Sigmoid colon (tissue), 4 donors: ENCODE data around the gene WWC1.

Experiments
- CTCF ChIP-seq, 4 experiments: fragments of 450-650 bp in 3 of 4; fragments of 200-600 bp in 1 of 4; IDR thresholded peaks; one replicate each; pipeline ENCODE4 v1.5.1; 2016 to 2019; ENCODE audit warnings: antibody characterized with exemption in 4 of 4, mild to moderate bottlenecking in 3 of 4, moderate library complexity in 2 of 4
- POLR2A ChIP-seq, 2 donors: fragments of 450-650 bp; IDR thresholded peaks; one replicate each; pipeline ENCODE4 v1.6.1; 2016; ENCODE audit warnings: antibody characterized with exemption in 2 of 2, mild to moderate bottlenecking in 2 of 2, moderate library complexity in 2 of 2
- POLR2AphosphoS5 ChIP-seq, 4 donors: sonication (generic); formaldehyde crosslinking; IDR thresholded peaks; one replicate each; pipeline ENCODE4 v1.6.1; 2017; ENCODE audit warnings: antibody characterized with exemption in 4 of 4

GRCh38 chr5:168307925-168308584, 16.6 kb downstream of the WWC1 start:
- no peak for TF ChIP-seq CTCF (IDR thresholded peaks at IDR 0.05)
- TF ChIP-seq POLR2A (IDR thresholded peaks at IDR 0.05): no peak
- no peak for TF ChIP-seq POLR2AphosphoS5 (IDR thresholded peaks at IDR 0.05)
